PC-9 (cell line): Measurements from ENCODE around the gene SLC30A9. TPM values are rescaled to one million over a fixed set of nuclear protein-coding genes. Genes with fewer than 3 reads are reported as not detected.

Source experiments
- BruUV-seq: library from RNA; stranded (reverse); fragments of 400-500 nt; replicated peaks from 2 replicates; lab custom pipeline; 2021; lab: Mats Ljungman, UMichigan
- CTCF ChIA-PET: fragments of 300-600 bp; sonication (Branson Sonifier 250); formaldehyde crosslinking; loops from one replicate; lab custom pipeline; 2022; ENCODE audit warnings: antibody characterized with exemption; lab: Charles Lee
- POLR2A ChIA-PET: fragments of 300-600 bp; sonication (Branson Sonifier 250); formaldehyde crosslinking; loops from one replicate; lab custom pipeline; 2022; ENCODE audit warnings: antibody characterized with exemption; ENCODE audit not compliant: unreplicated experiment; lab: Charles Lee
- DNase-seq, 2 experiments: peaks; one replicate each; pipeline versions ENCODE4 v3.0.0 to v3.0.0-alpha.2; 2015 to 2022; ENCODE audit warnings: mixed read lengths in 1 of 2
- H2AFZ ChIP-seq: fragments of 200-600 bp; sonication (generic); 2 replicates; pipeline ENCODE4 v1.8.1; 2017; ENCODE audit warnings: antibody characterized with exemption
- H3F3A ChIP-seq: fragments of 200-600 bp; sonication (generic); 2 replicates; pipeline ENCODE4 v1.8.1; 2017; ENCODE audit warnings: antibody characterized with exemption, mild to moderate bottlenecking, low read depth; ENCODE audit not compliant: insufficient read depth
- H3K27ac ChIP-seq: fragments of 200-600 bp; sonication (generic); 2 replicates; pipeline ENCODE4 v1.6.1; 2016; ENCODE audit warnings: mixed run types
- H3K27me3 ChIP-seq: fragments of 200-600 bp; sonication (generic); 2 replicates; pipeline ENCODE4 v1.6.1; 2016; ENCODE audit warnings: low read depth, mixed run types; ENCODE audit not compliant: insufficient read depth
- H3K36me3 ChIP-seq: fragments of 200-600 bp; sonication (generic); 2 replicates; pipeline ENCODE4 v1.6.1; 2016; ENCODE audit warnings: low read depth, mixed run types
- H3K4me1 ChIP-seq: fragments of 200-600 bp; sonication (generic); replicated peaks from 2 replicates; pipeline ENCODE4 v1.6.1; 2016; ENCODE audit warnings: mixed run types; ENCODE audit not compliant: insufficient read depth
- H3K4me2 ChIP-seq: fragments of 200-600 bp; sonication (generic); 2 replicates; pipeline ENCODE4 v1.6.1; 2017; ENCODE audit warnings: mixed run types
- H3K4me3 ChIP-seq: fragments of 200-600 bp; sonication (generic); 2 replicates; pipeline ENCODE4 v1.6.1; 2016; ENCODE audit warnings: mixed run types
- H3K79me2 ChIP-seq: fragments of 200-600 bp; sonication (generic); 2 replicates; pipeline ENCODE4 v1.6.1; 2017; ENCODE audit warnings: low read depth, mixed run types
- H3K9me2 ChIP-seq: fragments of 200-600 bp; sonication (generic); 2 replicates; pipeline ENCODE4 v1.8.1; 2017; ENCODE audit warnings: mild to moderate bottlenecking; ENCODE audit not compliant: insufficient read depth
- H3K9me3 ChIP-seq: fragments of 200-600 bp; sonication (generic); 2 replicates; pipeline ENCODE4 v1.8.1; 2016; ENCODE audit warnings: low read depth; ENCODE audit not compliant: insufficient read depth
- H4K20me1 ChIP-seq: fragments of 200-600 bp; sonication (generic); 2 replicates; pipeline ENCODE4 v1.8.1; 2017; ENCODE audit not compliant: insufficient read depth
- CTCF ChIP-seq: fragments of 200-600 bp; sonication (generic); conservative IDR thresholded peaks from 2 replicates; pipeline ENCODE4 v1.6.1; 2017; ENCODE audit warnings: mixed run types, antibody characterized with exemption, mild to moderate bottlenecking, moderate library complexity
- EZH2 ChIP-seq: fragments of 200-600 bp; sonication (generic); IDR thresholded peaks from 2 replicates; pipeline ENCODE4 v1.8.0; 2017; ENCODE audit warnings: antibody characterized with exemption, low read depth
- intact Hi-C: fragments of 100-400 bp; cut with micrococcal nuclease; formaldehyde crosslinking; loops from one replicate; pipeline ENCODE4 v1.10.0; 2022; ENCODE audit not compliant: unreplicated experiment
- total RNA-seq: library from RNA; stranded (reverse); gene quantifications from 2 replicates; pipeline ENCODE4 v1.2.3, GENCODE V29; 2021

The SLC30A9 gene
- total RNA-seq, 1 experiment from 2014 or later = 47.6 TPM

- Histone ChIP-seq H3K4me2 (no peak overlapping the region), H4K20me1 (peaks cover 23% of the 10 kb centered on the region; the same call in 1 of the 2 replicates), H3K27me3 (no peaks in the 10 kb centered on the region), H3F3A (no peaks in the 10 kb centered on the region; the same call in 1 of the 2 replicates), H3K36me3 (0 out of 2 replicates have a peak, but pooled peaks cover 10% of the 10 kb centered on the region), H3K4me1 (no peaks in the 10 kb centered on the region), H2AFZ (no peak overlapping the region), H3K79me2 (peaks cover 33% of the 10 kb centered on the region), H3K27ac (no peak overlapping the region), H3K4me3 (no peak overlapping the region), H3K9me2 (no peaks in the 10 kb centered on the region), H3K9me3 (no peaks in the 10 kb centered on the region)
- TF ChIP-seq EZH2 (no peak), CTCF (no peak)
- ChIA-PET CTCF (no interaction called here), POLR2A (no interaction called here)
- no peak for DNase-seq
- BruUV-seq = no TSS peak
- intact Hi-C loops = no loop called here
Observed at GRCh38 chr4:41999321-41999720, 9.0 kb downstream of the SLC30A9 start.

GRCh38 chr4:42008011-42008786 lies 17.9 kb downstream of the SLC30A9 start:
- POLR2A ChIA-PET = no interaction called here
- no peaks in the 10 kb centered on the region for H3K9me3 ChIP-seq
- H3K36me3 ChIP-seq = no peaks in the 10 kb centered on the region; the same call in 1 of the 2 replicates
- no peak for DNase-seq
- peaks cover 12% of the 10 kb centered on the region for H4K20me1 ChIP-seq
- BruUV-seq = no TSS peak
- CTCF ChIA-PET = no interaction called here
- H3F3A ChIP-seq = no peaks in the 10 kb centered on the region
- H3K79me2 ChIP-seq = peaks cover 39% of the 10 kb centered on the region
- H3K9me2 ChIP-seq = no peaks in the 10 kb centered on the region
- H3K27ac ChIP-seq = no peak overlapping the region
- H3K4me3 ChIP-seq = no peak overlapping the region
- TF ChIP-seq EZH2 = no peak
- TF ChIP-seq CTCF = no peak
- no peaks in the 10 kb centered on the region for H3K27me3 ChIP-seq
- H2AFZ ChIP-seq = no peak overlapping the region
- no peak overlapping the region for H3K4me2 ChIP-seq
- no peaks in the 10 kb centered on the region for H3K4me1 ChIP-seq
- intact Hi-C loops = no loop called here

- no peaks in the 10 kb centered on the region for H3K9me2 ChIP-seq
- peaks cover 15% of the 10 kb centered on the region; the same call in 1 of the 2 replicates for H3K79me2 ChIP-seq
- no peak overlapping the region for H3K4me2 ChIP-seq
- POLR2A ChIA-PET = no interaction called here
- no peak overlapping the region for H2AFZ ChIP-seq
- TF ChIP-seq EZH2 (no peak), CTCF (no peak)
- CTCF ChIA-PET = no interaction called here
- no peaks in the 10 kb centered on the region for H3F3A ChIP-seq
- H3K36me3 ChIP-seq = no peaks in the 10 kb centered on the region; the same call in 1 of the 2 replicates
- H3K27me3 ChIP-seq = no peaks in the 10 kb centered on the region
- H3K9me3 ChIP-seq = no peaks in the 10 kb centered on the region
- intact Hi-C loops = no loop called here
- H4K20me1 ChIP-seq = peaks cover 20% of the 10 kb centered on the region
- H3K4me1 ChIP-seq = no peaks in the 10 kb centered on the region
- H3K27ac ChIP-seq = no peak overlapping the region
- DNase-seq = no peak
- H3K4me3 ChIP-seq = no peak overlapping the region
- BruUV-seq = no TSS peak
Observed at GRCh38 chr4:42015438-42015837, 25.1 kb downstream of the SLC30A9 start.
